ENCODE data around the gene IQSEC3.

DNA sequence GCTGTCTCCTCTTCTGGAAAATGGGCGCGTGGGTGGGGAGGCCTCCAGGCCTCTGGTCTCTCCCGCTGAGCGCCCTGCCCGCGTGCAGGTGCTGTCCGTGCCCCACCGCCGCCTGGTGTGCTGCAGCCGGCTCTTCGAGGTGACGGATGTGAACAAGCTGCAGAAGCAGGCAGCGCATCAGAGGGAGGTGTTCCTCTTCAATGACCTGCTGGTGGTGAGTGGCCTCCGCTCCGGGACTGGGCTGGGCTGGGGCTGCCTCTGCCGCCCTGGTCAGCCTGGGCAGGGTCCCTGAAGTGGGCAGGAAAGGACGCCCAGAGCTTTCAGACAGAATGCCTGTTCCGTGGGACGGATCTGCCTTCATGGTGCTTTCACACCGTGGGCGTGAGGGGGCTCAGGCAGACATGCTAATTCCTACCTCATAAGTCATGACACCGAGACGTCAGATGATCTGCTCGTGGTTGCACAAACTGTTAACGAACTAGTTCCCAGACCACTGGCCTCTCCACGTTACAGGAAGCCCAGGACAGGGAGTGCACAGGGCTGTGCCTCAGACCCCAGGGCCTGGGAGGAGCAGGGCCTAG lies 96.9 kb downstream of the IQSEC3 start:
- TF ChIP-seq, protein P1, sequence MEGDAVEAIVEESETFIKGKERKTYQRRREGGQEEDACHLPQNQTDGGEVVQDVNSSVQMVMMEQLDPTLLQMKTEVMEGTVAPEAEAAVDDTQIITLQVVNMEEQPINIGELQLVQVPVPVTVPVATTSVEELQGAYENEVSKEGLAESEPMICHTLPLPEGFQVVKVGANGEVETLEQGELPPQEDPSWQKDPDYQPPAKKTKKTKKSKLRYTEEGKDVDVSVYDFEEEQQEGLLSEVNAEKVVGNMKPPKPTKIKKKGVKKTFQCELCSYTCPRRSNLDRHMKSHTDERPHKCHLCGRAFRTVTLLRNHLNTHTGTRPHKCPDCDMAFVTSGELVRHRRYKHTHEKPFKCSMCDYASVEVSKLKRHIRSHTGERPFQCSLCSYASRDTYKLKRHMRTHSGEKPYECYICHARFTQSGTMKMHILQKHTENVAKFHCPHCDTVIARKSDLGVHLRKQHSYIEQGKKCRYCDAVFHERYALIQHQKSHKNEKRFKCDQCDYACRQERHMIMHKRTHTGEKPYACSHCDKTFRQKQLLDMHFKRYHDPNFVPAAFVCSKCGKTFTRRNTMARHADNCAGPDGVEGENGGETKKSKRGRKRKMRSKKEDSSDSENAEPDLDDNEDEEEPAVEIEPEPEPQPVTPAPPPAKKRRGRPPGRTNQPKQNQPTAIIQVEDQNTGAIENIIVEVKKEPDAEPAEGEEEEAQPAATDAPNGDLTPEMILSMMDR (IDR thresholded peaks at IDR 0.05; ENCODE audit: borderline replicate concordance, extremely low read depth, low read length, poor library complexity, severe bottlenecking) = no peak
- TF ChIP-seq EZH2 (IDR thresholded peaks at IDR 0.05; ENCODE audit: borderline replicate concordance, low read depth, low read length, severe bottlenecking) = no peak

All from DND-41 (cell line).